Uterus (tissue), 2 donors: ENCODE results near the gene DENND1A.

Source experiments
- POLR2A ChIP-seq, 2 donors: fragments of 450-650 bp; IDR thresholded peaks; one replicate each; pipeline ENCODE4 v1.6.1; 2016; ENCODE audit warnings: antibody characterized with exemption in 2 of 2, mild to moderate bottlenecking in 1 of 2, moderate library complexity in 1 of 2
- TF ChIP-seq, protein P1 (sequence below), 4 experiments: fragments of 200-600 bp in 2 of 4; fragments of 450-650 bp in 2 of 4; sonication (generic) in 2 of 4; IDR thresholded peaks; one replicate each; pipeline ENCODE4 v1.5.1; 2016 to 2019; ENCODE audit warnings: antibody characterized with exemption in 4 of 4, mild to moderate bottlenecking in 2 of 4, moderate library complexity in 1 of 4

DNA sequence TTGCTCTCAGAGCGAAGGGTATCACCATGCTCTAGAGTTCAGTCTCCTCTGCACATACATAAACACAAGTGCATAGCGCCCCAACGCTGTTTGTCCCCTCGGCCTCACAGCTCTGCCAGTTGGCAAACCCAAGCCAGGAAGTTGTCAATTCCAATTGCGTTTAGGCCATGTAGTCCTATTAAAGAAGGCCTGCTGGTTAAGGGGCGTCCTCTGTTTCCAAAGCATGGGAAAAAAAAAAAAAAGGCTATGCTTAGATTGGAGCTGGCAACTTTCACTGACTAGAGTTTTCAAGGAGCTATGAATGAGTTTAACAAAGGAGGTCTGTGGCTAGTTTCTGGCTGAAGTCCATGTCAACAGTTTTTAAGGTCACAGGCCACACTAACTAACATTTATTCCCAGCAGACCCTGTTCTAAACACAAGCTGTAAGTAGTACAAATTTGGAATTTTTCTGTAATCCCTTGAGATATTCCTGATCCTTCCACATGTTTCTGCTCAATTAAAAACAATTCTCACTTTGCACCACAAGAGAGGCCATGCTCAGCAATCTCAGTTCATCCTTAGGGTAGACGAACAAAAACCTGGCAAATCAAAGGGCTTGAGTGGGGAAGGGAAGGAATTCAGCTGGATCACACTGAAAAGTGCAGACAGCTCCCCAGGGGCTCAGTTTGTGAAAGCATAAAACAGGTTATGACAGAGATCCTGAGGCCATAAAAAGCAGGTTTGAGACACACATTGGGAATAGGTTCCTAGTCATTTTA is 187.7 kb downstream of the DENND1A start:
- TF ChIP-seq, protein P1, sequence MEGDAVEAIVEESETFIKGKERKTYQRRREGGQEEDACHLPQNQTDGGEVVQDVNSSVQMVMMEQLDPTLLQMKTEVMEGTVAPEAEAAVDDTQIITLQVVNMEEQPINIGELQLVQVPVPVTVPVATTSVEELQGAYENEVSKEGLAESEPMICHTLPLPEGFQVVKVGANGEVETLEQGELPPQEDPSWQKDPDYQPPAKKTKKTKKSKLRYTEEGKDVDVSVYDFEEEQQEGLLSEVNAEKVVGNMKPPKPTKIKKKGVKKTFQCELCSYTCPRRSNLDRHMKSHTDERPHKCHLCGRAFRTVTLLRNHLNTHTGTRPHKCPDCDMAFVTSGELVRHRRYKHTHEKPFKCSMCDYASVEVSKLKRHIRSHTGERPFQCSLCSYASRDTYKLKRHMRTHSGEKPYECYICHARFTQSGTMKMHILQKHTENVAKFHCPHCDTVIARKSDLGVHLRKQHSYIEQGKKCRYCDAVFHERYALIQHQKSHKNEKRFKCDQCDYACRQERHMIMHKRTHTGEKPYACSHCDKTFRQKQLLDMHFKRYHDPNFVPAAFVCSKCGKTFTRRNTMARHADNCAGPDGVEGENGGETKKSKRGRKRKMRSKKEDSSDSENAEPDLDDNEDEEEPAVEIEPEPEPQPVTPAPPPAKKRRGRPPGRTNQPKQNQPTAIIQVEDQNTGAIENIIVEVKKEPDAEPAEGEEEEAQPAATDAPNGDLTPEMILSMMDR (IDR thresholded peaks at IDR 0.05) = no peak
- no peak for TF ChIP-seq POLR2A (IDR thresholded peaks at IDR 0.05)
